Loucy (cell line): ENCODE data around the gene LFNG.
A peak's percentile ranks its signal among the peaks of the same experiment; 100 is the strongest.

Source experiments
- H2AFZ ChIP-seq: fragments of 200-600 bp; sonication (generic); 2 replicates; pipeline ENCODE4 v1.6.0; 2016; ENCODE audit warnings: antibody characterized with exemption, mild to moderate bottlenecking, low read length, moderate library complexity
- H3F3A ChIP-seq: fragments of 200-600 bp; 2 replicates; pipeline ENCODE4 v1.6.0; 2016; ENCODE audit warnings: antibody characterized with exemption, low read depth, mild to moderate bottlenecking
- H3K27me3 ChIP-seq: fragments of 200-600 bp; sonication (generic); 2 replicates; pipeline ENCODE4 v1.6.1; 2014; ENCODE audit warnings: low read length, mild to moderate bottlenecking; ENCODE audit not compliant: insufficient read depth, poor library complexity, severe bottlenecking
- H3K36me3 ChIP-seq: fragments of 200-600 bp; sonication (generic); 2 replicates; pipeline ENCODE4 v1.6.1; 2016; ENCODE audit warnings: low read length; ENCODE audit not compliant: insufficient read depth
- H3K4me1 ChIP-seq: fragments of 200-600 bp; sonication (generic); 2 replicates; pipeline ENCODE4 v1.5.1; 2014; ENCODE audit warnings: low read length, mild to moderate bottlenecking; ENCODE audit not compliant: insufficient read depth, poor library complexity, severe bottlenecking
- H3K4me2 ChIP-seq: fragments of 200-600 bp; sonication (generic); 2 replicates; pipeline ENCODE4 v1.6.0; 2014; ENCODE audit warnings: antibody characterized with exemption, low read length, low read depth, mild to moderate bottlenecking; ENCODE audit not compliant: poor library complexity, severe bottlenecking
- H3K4me3 ChIP-seq: fragments of 200-600 bp; sonication (generic); 2 replicates; pipeline ENCODE4 v1.5.1; 2014; ENCODE audit warnings: low read length, mild to moderate bottlenecking, mixed read lengths; ENCODE audit not compliant: poor library complexity, severe bottlenecking
- H3K79me2 ChIP-seq: fragments of 200-600 bp; sonication (generic); 2 replicates; pipeline ENCODE4 v1.6.1; 2014; ENCODE audit warnings: low read length; ENCODE audit not compliant: insufficient read depth
- H3K9ac ChIP-seq: fragments of 200-600 bp; sonication (generic); 2 replicates; pipeline ENCODE4 v1.6.0; 2014; ENCODE audit warnings: mild to moderate bottlenecking, low read depth, low read length, moderate library complexity; ENCODE audit not compliant: poor library complexity, severe bottlenecking
- H3K9me2 ChIP-seq: fragments of 200-600 bp; sonication (generic); replicated peaks from 2 replicates; pipeline ENCODE4 v1.6.1; 2016; ENCODE audit warnings: low read depth, low read length, mixed read lengths
- H3K9me3 ChIP-seq: fragments of 200-600 bp; sonication (generic); 2 replicates; pipeline ENCODE4 v1.6.1; 2014; ENCODE audit warnings: mild to moderate bottlenecking, antibody characterized with exemption, low read length, low read depth; ENCODE audit not compliant: insufficient read depth
- H4K20me1 ChIP-seq: fragments of 200-600 bp; sonication (generic); 2 replicates; pipeline ENCODE4 v1.6.0; 2014; ENCODE audit warnings: antibody characterized with exemption, low read length, mild to moderate bottlenecking; ENCODE audit not compliant: insufficient read depth, poor library complexity, severe bottlenecking
- CTCF ChIP-seq: fragments of 200-600 bp; sonication (generic); conservative IDR thresholded peaks from 2 replicates; pipeline ENCODE4 v1.5.1; 2014; ENCODE audit warnings: mild to moderate bottlenecking, antibody characterized with exemption, low read length
- EZH2phosphoT487 ChIP-seq: fragments of 200-600 bp; IDR thresholded peaks from 2 replicates; pipeline ENCODE4 v1.6.1; 2018; ENCODE audit warnings: antibody characterized with exemption, mild to moderate bottlenecking, moderate library complexity, borderline replicate concordance

The LFNG gene

GRCh38 chr7:2507917-2508306 lies 11.7 kb upstream of the LFNG start:
- H2AFZ ChIP-seq = peak overlapping the region; percentile 49; the same call in 1 of the 2 replicates

DNA sequence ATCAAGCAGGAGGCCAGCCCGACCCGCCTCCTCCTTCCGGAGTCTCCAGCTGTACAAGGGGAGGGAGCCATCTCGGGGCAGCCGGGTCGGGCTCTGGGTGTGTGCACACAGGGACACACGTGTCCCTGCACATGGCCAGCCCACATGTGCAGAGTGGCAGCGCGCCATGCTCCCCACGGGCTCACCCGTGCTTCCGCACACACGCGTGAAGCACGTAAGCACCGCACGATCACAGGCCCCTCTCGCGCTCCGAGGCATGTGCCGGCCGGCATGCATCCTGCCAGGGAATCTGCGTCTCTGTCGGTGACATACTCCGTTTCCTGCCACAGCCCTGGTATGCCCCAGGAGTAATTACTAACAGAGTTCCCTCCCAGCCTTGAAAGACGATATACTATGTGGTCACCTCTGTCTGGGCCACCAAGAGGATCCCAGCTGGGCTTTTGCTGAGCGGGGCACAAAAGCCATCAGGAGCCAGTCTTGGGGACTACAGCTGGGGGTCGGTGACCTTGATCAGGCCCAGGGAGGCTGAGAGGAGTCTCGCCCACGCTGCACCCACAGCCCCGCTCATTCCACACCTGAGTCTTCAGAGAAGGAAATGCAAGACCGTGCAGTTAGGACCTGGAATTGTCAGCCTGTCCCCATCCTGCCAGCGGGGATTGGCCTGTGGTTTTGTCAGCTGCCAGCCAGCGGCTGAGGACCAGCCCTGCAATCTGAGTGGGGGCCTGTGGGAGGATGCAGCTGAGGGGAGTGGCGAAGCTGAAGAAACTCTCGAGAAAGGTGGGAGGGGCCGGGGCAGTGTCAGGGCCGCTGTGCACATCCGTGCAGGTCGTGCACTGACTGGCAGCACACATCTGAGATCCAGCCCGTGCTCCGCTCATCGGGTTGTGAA lies 11.0 kb upstream of the LFNG start:
- Histone ChIP-seq H3K9me3 (no peaks in the 10 kb centered on the region), H3K36me3 (no peaks in the 10 kb centered on the region), H3K4me1 (peaks cover 29% of the 10 kb centered on the region), H4K20me1 (no peaks in the 10 kb centered on the region), H3K4me3 (peak overlapping the region; percentile 70), H2AFZ (peak overlapping the region; percentile 49), H3K27me3 (no peaks in the 10 kb centered on the region), H3K4me2 (peak overlapping the region; percentile 95), H3K9me2 (no peaks in the 10 kb centered on the region), H3K9ac (peak overlapping the region; percentile 29), H3K79me2 (no peaks in the 10 kb centered on the region), H3F3A (no peaks in the 10 kb centered on the region)
- no peak for TF ChIP-seq EZH2phosphoT487
- TF ChIP-seq CTCF = no peak

More at GRCh38 chr7:2507917-2508306, 11.7 kb upstream of the LFNG start:
- peak overlapping the region; percentile 70 for H3K4me3 ChIP-seq
- no peaks in the 10 kb centered on the region for H3K9me2 ChIP-seq
- H3K4me2 ChIP-seq = peak overlapping the region; percentile 95
- no peaks in the 10 kb centered on the region for H3K27me3 ChIP-seq
- no peaks in the 10 kb centered on the region for H3K36me3 ChIP-seq
- H3K9me3 ChIP-seq = no peaks in the 10 kb centered on the region
- H3K4me1 ChIP-seq = peaks cover 33% of the 10 kb centered on the region
- no peaks in the 10 kb centered on the region for H3K79me2 ChIP-seq
- no peaks in the 10 kb centered on the region for H4K20me1 ChIP-seq
- H3F3A ChIP-seq = no peaks in the 10 kb centered on the region
- TF ChIP-seq CTCF (no peak), EZH2phosphoT487 (no peak)
- H3K9ac ChIP-seq = peak overlapping the region; percentile 29

DNA sequence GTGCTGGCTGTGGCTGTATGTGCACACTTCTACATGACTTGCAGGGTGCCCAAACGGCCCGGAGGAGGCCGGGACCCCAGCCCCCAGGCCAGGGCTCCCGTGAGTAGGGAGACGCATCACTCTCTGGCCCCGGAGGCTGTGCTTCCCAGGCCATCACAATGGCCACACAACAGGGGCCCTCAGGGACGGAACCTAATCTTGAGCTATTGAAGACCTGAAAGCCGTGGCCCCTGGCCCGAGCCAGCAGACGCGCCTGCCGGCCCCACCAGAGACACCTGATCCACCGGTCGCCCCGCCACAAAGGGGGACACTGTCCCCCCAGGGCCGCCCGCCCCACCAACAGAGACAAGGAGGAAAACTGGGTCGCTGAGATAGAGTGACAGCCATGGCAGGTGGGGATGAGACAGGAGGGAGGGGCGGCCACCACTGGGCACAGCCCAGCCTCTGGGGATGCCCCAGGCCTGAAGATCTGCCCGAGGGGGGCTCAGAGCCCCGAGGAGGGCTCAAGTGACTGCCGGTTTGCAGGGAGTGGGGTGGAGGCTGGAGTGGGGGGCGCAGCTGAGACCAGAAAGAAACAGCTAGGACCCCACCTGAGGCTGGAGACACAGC lies 10.2 kb upstream of the LFNG start:
- Histone ChIP-seq H3K36me3 (no peaks in the 10 kb centered on the region), H3K4me1 (peaks cover 27% of the 10 kb centered on the region), H2AFZ (no peak overlapping the region), H3K4me2 (peak overlapping the region; percentile 95), H4K20me1 (no peaks in the 10 kb centered on the region), H3K27me3 (no peaks in the 10 kb centered on the region), H3K9ac (no peak overlapping the region), H3K9me2 (no peaks in the 10 kb centered on the region), H3F3A (no peaks in the 10 kb centered on the region), H3K79me2 (no peaks in the 10 kb centered on the region), H3K4me3 (peak overlapping the region; percentile 70), H3K9me3 (no peaks in the 10 kb centered on the region)
- TF ChIP-seq CTCF = no peak
- no peak for TF ChIP-seq EZH2phosphoT487
